Measurements from ENCODE around the gene IFNA1. TPM values are rescaled to one million over a fixed set of nuclear protein-coding genes. Genes with fewer than 3 reads are reported as not detected.

The IFNA1 gene
- polyA plus RNA-seq, 1 donor (not counting 4 experiments of a cell fraction or from before 2014, with no cell fraction given), result not detected

DNA sequence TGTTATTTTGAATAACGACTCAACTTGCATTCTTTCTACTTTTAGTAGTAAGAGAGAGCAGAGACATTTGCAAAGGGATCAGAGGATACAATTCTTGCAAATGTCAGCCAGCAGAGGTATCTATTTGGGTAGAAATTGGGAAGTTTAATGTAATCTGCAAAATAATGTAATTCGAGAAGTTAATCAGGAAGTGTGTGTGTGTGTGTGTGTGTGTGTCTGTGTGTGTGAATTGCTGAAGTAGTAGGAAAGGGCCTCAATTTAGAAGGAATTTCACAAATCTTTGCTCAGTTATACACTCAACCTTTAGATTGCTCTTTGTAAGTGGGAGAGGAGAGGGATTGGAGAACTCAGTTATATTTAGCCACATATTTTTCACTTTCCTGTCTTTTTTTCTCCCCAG, 11.0 kb upstream of the IFNA1 start:
- no peaks in the 10 kb centered on the region for H4K20me1 ChIP-seq (ENCODE audit: control insufficient read depth, extremely low read depth, insufficient read depth, low read length)
- H3K9me3 ChIP-seq (ENCODE audit: control insufficient read depth, low read depth, low read length), result no peaks in the 10 kb centered on the region
- dilution Hi-C loops (cut with MboI; ENCODE audit: extremely low pct_ligation_motif_present, low sequenced_read_pairs), result no loop called here
- TF ChIP-seq, protein P1, sequence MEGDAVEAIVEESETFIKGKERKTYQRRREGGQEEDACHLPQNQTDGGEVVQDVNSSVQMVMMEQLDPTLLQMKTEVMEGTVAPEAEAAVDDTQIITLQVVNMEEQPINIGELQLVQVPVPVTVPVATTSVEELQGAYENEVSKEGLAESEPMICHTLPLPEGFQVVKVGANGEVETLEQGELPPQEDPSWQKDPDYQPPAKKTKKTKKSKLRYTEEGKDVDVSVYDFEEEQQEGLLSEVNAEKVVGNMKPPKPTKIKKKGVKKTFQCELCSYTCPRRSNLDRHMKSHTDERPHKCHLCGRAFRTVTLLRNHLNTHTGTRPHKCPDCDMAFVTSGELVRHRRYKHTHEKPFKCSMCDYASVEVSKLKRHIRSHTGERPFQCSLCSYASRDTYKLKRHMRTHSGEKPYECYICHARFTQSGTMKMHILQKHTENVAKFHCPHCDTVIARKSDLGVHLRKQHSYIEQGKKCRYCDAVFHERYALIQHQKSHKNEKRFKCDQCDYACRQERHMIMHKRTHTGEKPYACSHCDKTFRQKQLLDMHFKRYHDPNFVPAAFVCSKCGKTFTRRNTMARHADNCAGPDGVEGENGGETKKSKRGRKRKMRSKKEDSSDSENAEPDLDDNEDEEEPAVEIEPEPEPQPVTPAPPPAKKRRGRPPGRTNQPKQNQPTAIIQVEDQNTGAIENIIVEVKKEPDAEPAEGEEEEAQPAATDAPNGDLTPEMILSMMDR (optimal IDR thresholded peaks at IDR 0.05 in 1 of 3, IDR thresholded peaks at IDR 0.05 in 1 of 3, conservative IDR thresholded peaks at IDR 0.05 in 1 of 3; ENCODE audit: extremely low read depth in 1 of 3, insufficient read depth in 2 of 3, low read length in 3 of 3), result no peak
- TF ChIP-seq EZH2 (IDR thresholded peaks at IDR 0.05; ENCODE audit: low read length), result no peak
- H2AFZ ChIP-seq (ENCODE audit: control insufficient read depth, low read length), result no peak overlapping the region
- H3K36me3 ChIP-seq (ENCODE audit: control insufficient read depth in 2 of 2, extremely low read depth in 1 of 2, insufficient read depth in 2 of 2, low read length in 2 of 2), result no peaks in the 10 kb centered on the region
- no peak overlapping the region for H3K27ac ChIP-seq (ENCODE audit: control insufficient read depth, insufficient read depth, low read length)
- DNase-seq (ENCODE audit: low read depth, low spot score) (no peak), FAIRE-seq (no peak)
- H3K4me3 ChIP-seq (ENCODE audit: control insufficient read depth in 2 of 3, extremely low read depth in 1 of 3, insufficient read depth in 2 of 3, low read depth in 1 of 3, low read length in 3 of 3), result no peak overlapping the region
- no peak overlapping the region for H3K9ac ChIP-seq (ENCODE audit: control insufficient read depth, extremely low read depth, insufficient read depth, low read length)
- no peaks in the 10 kb centered on the region for H3K4me1 ChIP-seq (ENCODE audit: control insufficient read depth, extremely low read depth, insufficient read depth, low read length)
- no peaks in the 10 kb centered on the region for H3K79me2 ChIP-seq (ENCODE audit: control insufficient read depth, insufficient read depth, low read length)
- peaks cover 19% of the 10 kb centered on the region for H3K27me3 ChIP-seq (ENCODE audit: control insufficient read depth, extremely low read depth, insufficient read depth, low read length)
- H3K4me2 ChIP-seq (ENCODE audit: control insufficient read depth, extremely low read depth, insufficient read depth, low read depth, low read length), result no peak overlapping the region
- no peaks in the 10 kb centered on the region for H3K9me1 ChIP-seq (ENCODE audit: control insufficient read depth, extremely low read depth, insufficient read depth, low read length)

DNA sequence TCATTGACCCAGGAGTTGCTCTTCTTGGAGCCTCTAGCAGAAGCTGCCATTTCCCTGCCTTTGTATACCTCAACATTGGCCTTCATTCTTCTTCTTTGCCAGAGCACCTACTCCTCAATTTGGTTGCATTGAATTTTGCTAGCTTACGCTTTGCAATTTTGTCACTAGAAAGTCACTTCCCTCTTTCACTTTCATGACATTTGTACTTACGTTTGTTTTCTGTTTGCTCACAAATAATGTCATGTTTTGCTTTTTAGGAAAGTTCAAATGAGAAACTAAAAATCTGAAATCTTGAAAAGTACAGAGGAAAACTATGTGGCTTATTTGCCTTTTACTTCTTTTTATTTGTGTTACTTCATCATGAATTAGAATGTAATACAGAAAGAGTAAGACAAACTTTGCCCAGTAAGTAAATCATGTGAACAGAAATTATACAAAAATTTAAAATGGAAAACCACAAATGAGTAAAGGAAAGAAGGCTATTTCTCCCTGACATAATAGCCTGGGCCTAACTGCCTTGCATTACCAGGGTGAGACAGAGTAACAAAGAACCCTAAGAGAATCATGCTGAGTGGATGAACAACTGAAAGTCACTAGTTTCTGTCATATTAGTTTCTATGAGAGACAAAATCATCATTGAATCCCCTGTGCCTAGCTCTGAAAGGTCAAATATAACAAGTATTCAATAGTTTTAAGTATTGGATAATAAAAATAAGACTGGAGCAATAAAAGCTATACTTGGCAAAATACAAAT, 7.4 kb upstream of the IFNA1 start:
- Histone ChIP-seq H2AFZ (ENCODE audit: control insufficient read depth, low read length) (no peak overlapping the region), H3K27me3 (ENCODE audit: control insufficient read depth, extremely low read depth, insufficient read depth, low read length) (peaks cover 19% of the 10 kb centered on the region), H3K79me2 (ENCODE audit: control insufficient read depth, insufficient read depth, low read length) (no peaks in the 10 kb centered on the region), H3K4me2 (ENCODE audit: control insufficient read depth, extremely low read depth, insufficient read depth, low read depth, low read length) (no peak overlapping the region), H3K9me3 (ENCODE audit: control insufficient read depth, low read depth, low read length) (no peaks in the 10 kb centered on the region), H3K4me3 (ENCODE audit: control insufficient read depth in 2 of 3, extremely low read depth in 1 of 3, insufficient read depth in 2 of 3, low read depth in 1 of 3, low read length in 3 of 3) (no peak overlapping the region), H3K4me1 (ENCODE audit: control insufficient read depth, extremely low read depth, insufficient read depth, low read length) (no peaks in the 10 kb centered on the region), H3K9ac (ENCODE audit: control insufficient read depth, extremely low read depth, insufficient read depth, low read length) (no peak overlapping the region), H4K20me1 (ENCODE audit: control insufficient read depth, extremely low read depth, insufficient read depth, low read length) (no peaks in the 10 kb centered on the region), H3K36me3 (ENCODE audit: control insufficient read depth in 2 of 2, extremely low read depth in 1 of 2, insufficient read depth in 2 of 2, low read length in 2 of 2) (no peaks in the 10 kb centered on the region), H3K27ac (ENCODE audit: control insufficient read depth, insufficient read depth, low read length) (no peak overlapping the region), H3K9me1 (ENCODE audit: control insufficient read depth, extremely low read depth, insufficient read depth, low read length) (no peaks in the 10 kb centered on the region)
- FAIRE-seq (no peak), DNase-seq (ENCODE audit: low read depth, low spot score) (no peak)
- dilution Hi-C loops (cut with MboI; ENCODE audit: extremely low pct_ligation_motif_present, low sequenced_read_pairs), result no loop called here
- TF ChIP-seq, protein P1 (optimal IDR thresholded peaks at IDR 0.05 in 1 of 3, IDR thresholded peaks at IDR 0.05 in 1 of 3, conservative IDR thresholded peaks at IDR 0.05 in 1 of 3; ENCODE audit: extremely low read depth in 1 of 3, insufficient read depth in 2 of 3, low read length in 3 of 3), result no peak
- no peak for TF ChIP-seq EZH2 (IDR thresholded peaks at IDR 0.05; ENCODE audit: low read length)
